NAMALWA (cell line): Measurements from ENCODE around the gene ARL4D.
"Not testable (repeated sequence)": the region's sequence is repeated elsewhere in the genome, so short reads cannot be mapped to it uniquely, and the experiment has no call there.

Experiments used
- DNase-seq: peaks from one replicate; pipeline ENCODE4 v3.0.0-alpha.2; 2015; ENCODE audit warnings: low spot score

Gene ARL4D

GRCh38 chr17:43369986-43370385, 28.8 kb upstream of the ARL4D start:
- no peak for DNase-seq

- DNase-seq, result no peak
Measured at GRCh38 chr17:43371227-43371821, 27.5 kb upstream of the ARL4D start.

DNA sequence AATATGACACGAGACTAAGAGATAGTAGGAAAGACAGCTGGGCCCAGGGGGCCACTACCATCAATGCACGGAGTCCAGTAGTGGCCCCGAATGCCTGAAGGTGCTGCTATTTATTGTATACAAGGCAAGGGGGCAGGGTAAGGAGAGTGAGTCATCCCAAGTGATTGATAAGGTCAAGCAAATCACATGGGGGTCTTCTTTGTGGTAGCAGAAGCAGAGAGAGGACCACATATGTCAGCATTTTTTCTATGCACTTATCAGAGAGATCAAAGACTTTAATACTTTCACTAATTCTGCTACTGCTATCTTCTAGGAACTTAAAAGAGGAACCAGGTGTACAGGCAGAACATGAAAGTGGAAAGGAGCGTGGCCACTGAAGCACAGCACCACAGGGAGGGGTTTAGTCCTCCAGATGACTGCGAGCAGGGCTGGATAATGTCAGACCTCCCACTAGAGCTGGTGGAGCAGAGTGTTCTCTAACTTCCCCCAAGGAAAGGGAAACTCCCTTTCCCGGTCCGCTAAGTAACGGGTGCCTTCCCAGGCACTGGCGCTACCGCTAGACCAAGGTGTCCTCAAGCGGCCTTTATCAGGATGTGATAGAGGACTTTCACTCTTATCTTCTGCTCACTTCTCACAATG, 26.4 kb upstream of the ARL4D start:
- peak; percentile 81 for DNase-seq

DNA sequence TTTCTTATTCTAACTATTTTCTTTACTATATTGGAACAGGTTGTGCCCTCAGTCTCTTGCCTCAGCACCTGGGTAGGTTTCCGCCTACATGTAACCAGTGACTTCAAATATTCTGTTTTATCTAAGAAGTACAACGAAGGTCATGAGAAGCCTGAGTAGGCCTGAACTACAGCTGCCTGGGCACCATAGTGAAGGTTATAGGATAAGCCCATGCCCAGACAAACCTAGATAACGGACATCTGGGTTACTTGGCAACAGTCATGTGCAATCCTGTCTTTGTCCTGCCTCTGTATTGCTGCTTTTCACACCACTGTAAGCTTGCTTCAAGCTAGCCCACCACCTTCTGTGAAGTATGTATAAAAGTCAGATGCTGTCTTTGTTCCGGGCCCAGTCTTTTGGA, 25.4 kb upstream of the ARL4D start:
- DNase-seq, result no peak

DNA sequence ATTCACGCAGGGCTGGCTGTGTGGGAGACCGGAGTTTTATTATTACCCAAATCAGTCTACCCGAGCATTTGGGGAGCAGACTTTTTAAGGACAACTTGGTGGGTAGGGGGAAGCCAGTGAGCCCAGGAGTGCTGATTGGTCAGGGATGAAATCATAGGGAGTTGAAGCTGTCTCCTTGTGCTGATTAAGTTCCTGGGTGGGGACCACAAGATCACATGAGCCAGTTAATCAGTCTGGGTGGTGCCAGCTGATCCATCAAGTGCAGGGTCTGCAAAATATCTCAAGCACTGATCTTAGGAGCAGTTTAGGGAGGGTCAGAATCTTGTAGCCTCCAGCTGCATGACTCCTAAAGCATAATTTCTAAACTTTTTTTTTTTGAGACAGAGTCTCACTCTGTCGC, 22.9 kb upstream of the ARL4D start:
- not testable (repeated sequence) for DNase-seq

- DNase-seq, result no peak
Measured at GRCh38 chr17:43377056-43377810, 21.6 kb upstream of the ARL4D start.

- no peak for DNase-seq
Measured at GRCh38 chr17:43378766-43379165, 20.0 kb upstream of the ARL4D start.

DNA sequence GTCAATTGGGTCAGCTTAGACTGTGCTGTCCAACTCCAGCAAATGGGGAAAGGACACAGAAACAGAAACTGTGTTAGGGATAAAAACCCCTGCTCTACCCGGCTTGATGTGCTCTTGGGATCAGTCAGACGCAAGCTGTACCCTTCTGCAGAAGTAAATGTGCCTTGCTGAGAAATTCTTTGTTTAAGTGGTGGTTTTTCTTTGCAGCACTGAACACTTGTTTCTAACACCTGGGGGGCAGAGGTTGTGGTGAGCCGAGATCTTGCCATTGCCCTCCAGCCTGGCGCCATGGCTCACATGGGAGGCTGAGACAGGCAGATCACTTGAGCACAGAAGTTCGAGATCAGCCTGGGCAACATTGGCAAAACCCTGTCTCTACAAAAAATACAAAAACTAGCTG, 18.5 kb upstream of the ARL4D start:
- DNase-seq, result no peak

DNA sequence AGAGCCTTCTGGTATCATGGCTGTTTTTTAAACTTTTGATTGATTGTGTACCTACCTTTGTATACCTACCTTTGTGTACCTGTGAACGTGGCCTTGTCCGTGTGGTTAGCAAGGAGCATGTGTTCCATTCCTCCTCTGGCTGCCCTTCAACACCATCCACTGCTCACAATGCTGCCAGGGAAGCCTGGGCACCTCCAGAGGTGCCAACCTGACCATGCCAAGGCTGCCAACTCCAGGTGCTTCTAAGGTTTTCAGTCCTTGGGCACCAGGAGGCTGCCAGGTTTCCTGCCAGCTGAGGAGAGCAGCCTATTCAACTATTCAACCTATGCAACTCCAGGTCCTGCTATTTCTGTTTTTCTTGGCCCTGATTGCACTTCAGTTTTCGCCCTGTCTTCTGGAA, 17.6 kb upstream of the ARL4D start:
- DNase-seq, result no peak

DNA sequence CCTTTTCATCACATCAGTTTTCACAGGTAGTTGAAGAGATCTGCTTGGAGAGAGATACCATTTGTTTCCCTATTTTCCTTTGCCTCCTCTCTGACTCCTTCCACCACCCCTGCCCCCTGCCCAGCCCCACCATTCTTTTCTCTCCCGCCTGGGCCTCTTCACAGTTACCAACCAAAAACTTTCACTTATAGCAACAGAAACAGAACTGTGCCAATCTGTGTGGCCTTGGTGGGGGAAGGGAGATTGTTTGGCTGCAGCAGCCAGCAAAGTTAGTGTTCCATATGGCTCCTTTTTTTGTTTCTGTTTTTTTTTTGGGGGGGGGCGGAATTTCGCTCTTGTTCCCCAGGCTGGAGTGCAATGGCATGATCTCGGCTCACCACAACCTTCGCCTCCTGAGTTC, 17.2 kb upstream of the ARL4D start:
- DNase-seq, result no peak

DNA sequence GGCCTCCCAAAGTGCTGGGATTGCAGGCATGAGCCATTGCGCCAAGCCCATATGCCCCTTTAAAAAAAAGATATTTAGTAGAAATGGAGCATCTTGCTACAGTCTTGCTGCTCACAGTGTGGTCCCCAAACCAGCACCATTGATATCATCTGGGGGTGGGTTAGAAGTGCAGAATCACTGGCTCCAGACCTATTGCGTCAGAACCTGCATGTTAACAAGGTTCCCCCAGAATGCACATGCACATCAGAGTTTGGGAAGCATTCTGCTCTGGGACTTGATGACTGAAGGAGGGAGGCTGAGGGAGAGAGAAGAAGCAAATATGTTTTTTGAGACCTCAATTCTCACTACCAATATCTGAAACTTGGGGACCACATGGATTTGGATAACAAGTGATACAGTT, 16.0 kb upstream of the ARL4D start:
- no peak for DNase-seq

GRCh38 chr17:43383372-43383771, 15.4 kb upstream of the ARL4D start:
- DNase-seq, result no peak

DNA sequence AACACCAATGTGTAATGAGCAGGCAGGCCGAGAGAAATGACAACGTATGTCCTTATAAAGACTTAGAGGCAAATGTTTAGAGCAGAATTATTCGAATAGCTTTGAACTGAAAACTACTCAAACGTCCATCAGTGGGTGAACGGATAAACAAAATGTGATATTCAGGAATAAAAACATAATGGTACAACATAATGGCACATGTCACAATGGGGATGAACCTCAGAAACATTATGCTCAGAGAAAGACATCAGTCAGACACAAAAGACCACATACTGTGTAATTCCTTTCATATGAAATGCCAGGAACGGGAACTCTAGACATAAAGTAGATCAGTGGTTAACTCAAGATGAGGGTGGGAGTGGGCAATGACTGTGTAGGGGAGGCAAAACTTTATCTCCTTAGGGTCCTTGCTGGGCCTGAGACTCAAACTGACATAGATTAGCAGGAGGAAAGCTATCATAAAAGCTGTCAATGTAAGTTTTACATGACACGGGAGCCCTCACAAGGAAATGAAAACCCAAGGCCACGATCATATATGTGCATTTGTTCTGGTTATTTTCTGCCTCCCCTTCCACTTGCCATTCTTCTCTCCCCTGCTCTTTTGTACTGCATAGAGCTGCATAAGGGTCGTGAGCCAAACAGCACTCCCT, 14.8 kb upstream of the ARL4D start:
- no peak for DNase-seq

DNA sequence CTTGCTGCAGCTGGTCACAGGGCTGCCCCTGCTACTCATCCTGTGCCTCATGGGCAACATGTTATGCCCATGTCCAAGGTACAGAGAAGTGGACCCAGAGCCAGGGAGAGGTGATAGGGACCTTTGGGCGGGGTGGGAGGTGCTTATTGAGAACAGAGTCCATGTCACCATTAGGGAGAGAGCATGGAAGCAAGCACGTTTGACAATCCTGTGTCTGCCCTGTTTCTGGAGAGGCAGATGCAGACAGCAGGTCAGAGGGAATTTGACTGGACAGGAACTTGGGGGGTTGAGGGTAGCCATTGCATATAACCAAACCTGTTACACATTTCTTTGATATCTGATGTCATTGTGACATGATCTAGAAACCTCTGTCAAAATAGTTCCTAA, 14.3 kb upstream of the ARL4D start:
- no peak for DNase-seq

GRCh38 chr17:43385046-43385831, 13.6 kb upstream of the ARL4D start:
- no peak for DNase-seq

GRCh38 chr17:43388359-43389045, 10.3 kb upstream of the ARL4D start:
- DNase-seq, result peak; percentile 96

DNA sequence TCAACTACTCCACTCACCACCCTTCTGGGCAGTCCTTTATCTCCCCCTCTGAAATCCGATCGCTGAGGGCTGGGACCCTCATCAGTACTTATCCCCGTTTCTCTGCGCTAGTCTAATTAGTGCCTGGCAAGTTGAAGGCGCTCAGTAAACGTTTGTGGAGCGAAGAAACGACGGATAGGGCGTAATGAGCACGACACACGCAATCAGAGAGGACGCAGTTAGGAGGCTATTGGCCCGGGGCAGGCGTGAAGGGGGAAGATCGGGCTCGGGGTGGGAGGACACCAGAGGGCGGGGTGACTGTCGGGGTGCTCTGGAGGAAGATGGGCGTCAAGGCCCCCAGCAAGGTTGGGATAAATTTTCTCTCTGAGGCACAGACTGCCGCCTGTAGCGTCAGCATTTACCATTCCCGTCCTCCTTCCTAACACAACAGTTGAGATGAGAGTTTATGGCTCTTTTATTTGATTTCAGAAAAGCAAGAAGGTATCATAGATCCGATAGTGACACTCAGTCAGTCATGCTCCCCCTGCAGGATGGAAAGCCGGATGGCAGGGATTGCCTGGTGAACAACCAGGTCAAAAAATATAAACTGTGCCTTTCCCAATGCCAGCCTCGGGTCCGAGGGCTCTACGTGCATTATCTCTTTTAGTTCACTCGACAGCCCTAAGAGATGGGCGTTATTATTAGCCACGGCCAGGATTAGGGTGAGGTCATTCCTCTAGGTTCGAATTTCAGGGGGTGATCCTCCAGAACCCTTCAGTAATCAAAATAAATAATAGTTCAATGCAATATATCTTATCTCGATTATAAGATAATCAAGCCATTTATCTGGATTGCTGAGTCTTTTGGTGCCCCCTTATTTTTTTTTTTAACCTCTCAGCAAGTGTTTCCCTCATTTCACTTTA, 9.5 kb upstream of the ARL4D start:
- peak; percentile 90 for DNase-seq

GRCh38 chr17:43392397-43392796, 6.4 kb upstream of the ARL4D start:
- no peak for DNase-seq

DNA sequence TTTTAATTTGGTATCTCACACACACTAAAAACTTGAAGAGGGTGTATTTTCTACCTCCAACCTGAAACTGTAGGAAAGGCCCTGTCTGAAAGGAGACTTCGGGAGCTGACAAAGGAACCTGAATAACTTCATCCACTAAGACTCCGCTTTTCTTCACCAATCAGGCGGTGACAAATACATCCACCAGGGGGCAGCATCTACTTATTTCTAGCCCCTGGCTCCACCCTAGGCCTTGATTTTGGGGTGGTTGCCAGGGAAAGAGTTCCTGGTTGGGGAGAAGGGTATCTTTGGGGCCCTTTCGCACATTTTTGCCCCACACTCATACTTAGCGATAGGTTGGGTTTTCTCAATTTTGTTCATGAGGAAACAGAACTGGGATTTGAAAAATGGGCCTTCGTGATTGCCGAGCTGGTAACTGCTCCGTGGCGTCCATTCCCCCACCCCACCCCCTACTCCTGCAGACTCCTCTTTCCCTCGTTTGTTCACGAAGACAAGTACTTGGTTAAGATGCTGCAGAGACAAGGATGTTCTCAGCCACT, 4.8 kb upstream of the ARL4D start:
- peak; percentile 92 for DNase-seq

- not testable (repeated sequence) for DNase-seq
Measured at GRCh38 chr17:43394696-43395095, 4.1 kb upstream of the ARL4D start.
